Occipital lobe (tissue), 2 donors: ENCODE data around the gene LRMDA. TPM values are rescaled to one million over a fixed set of nuclear protein-coding genes. Genes with fewer than 3 reads are reported as not detected.

ENCODE experiments used
- DNase-seq: peaks from one replicate; lab custom pipeline; 2025; lab: John Stamatoyannopoulos, UW
- total RNA-seq: library from RNA; depleted of rRNA; stranded (reverse); fragments of >200 nt; gene quantifications from one replicate; pipeline ENCODE4 v1.2.3, GENCODE V29; 2014

The LRMDA gene
- total RNA-seq, 1 donor from 2014 or later = 0.62 TPM

DNA sequence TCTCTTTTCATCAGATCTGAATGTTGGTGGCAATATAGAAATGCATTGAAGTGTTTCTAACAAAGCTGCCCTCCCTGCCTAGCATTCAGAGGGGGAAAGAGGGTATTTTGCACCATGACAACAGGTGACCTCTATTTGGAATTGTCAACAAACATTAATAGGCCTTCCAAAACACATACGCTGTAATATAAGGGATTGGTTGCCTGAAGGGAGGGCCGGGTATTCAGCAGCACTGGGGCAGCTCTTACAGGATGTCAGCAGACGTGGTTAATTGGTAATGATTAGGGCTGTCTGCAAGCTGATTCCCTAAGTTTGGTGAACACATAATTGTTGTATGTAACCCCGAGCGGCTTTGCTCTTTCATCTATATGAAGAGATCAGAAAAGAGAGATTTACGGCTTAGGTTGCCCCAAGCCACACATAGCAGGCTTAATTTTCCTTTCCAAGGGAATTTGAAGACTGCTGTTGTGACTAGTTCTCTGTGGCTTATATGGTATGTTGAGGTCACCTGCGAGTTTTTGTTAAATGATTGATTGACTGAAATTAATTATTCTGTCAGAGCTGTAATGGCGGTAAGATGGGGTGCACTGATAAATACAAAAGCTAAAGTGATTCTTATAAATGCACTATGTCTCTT lies 759.3 kb downstream of the LRMDA start:
- no peak for DNase-seq

GRCh38 chr10:76191336-76191735 lies 759.9 kb downstream of the LRMDA start:
- DNase-seq = no peak

GRCh38 chr10:76192151-76192550 lies 760.7 kb downstream of the LRMDA start:
- no peak for DNase-seq

- DNase-seq = no peak
Measured at GRCh38 chr10:76192694-76193320, 761.4 kb downstream of the LRMDA start.

- DNase-seq = no peak
Measured at GRCh38 chr10:76195654-76196390, 764.4 kb downstream of the LRMDA start.

GRCh38 chr10:76197293-76197692 lies 765.9 kb downstream of the LRMDA start:
- DNase-seq = no peak

DNA sequence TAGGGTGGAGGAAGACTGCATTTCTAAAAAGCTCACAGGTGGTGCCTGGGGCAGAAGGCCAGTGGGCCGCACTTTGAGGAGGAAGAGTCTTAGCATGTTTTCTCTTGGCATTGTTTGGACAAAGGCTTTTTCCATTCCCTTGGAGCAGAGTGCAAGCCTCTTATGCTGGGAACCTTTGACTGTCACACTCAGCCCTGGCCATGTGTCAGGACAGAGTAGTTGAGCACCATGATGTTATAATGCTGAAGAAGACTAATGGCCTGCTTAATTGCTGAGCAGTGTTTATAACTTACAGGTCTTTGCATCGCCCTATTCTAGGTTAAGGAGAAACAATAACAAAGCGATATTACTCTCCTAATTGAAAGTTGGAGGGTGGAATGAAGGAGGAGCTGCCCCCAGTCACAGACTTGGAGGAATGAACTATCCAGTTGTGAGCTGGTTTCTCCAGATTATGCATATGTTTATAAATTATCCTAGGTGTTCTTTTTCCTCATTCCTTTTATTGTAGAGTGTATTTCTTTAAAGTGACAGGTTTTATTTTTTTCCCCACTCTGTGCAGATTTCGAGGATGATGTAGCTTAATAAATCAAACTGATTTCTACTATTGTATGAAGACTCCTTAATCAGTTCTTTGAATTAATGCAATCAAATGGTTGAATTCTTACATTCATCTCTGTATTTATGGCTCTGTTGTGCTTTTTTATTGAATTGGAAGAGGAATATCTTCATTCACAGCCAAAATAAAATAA lies 767.0 kb downstream of the LRMDA start:
- DNase-seq = no peak

DNA sequence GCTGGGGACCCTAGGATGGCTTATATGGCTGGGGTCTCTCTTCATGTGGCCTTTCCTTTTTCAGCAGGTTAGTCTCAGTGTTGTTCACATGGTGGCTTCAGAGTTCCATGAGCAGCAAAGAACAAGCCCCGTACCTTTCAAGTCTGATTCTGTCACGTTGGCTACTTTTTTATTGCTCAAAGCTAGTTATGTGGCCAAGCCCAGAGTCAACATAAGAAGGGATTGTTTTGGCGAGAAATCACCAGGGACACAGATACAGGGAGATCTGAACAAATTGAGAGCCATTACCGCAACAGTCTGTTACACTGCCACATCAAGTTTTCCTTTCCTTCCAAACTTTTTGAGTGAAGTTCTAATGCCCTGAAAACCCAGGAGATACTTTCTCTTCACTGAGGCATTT lies 770.5 kb downstream of the LRMDA start:
- DNase-seq = no peak

DNA sequence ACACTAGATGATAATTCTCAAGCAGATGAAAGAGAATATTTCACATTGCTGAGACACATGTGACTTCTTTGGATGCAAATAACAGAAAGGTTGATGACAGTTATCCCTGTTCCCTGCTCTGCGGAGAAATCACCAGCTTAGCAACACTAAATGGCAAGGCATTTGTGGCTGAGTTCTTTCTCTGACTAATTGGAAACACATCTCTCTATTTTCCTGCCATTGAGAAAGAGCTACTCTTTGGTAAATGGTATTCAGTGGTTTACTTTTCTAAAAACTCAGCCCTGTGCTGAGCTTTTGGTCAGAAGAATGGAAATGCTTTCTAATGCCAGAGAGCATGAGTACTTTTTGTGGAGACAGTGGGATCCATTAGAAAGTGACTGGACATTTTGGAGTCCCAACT lies 771.4 kb downstream of the LRMDA start:
- no peak for DNase-seq

DNA sequence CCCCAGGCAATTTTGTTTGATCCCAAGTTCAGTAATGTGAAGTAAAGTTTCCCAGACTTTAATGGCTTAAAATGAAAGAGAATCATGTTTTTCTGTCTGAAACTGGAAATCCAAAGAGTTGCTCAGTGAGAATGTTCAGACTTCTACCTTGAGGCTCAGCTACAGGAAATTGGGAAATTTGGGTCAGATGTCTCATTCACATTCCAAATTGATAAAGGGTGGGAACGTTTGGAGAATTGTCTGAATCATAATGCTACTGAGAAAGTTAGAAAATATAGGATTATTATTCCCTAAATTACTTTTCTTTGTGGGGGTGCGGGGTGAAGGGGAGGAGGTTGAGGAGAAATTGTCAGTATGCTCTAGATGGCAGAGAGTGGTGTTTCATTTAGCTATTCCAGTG lies 773.9 kb downstream of the LRMDA start:
- DNase-seq = no peak

GRCh38 chr10:76206797-76207352 lies 775.5 kb downstream of the LRMDA start:
- no peak for DNase-seq

GRCh38 chr10:76209135-76209534 lies 777.7 kb downstream of the LRMDA start:
- no peak for DNase-seq

DNA sequence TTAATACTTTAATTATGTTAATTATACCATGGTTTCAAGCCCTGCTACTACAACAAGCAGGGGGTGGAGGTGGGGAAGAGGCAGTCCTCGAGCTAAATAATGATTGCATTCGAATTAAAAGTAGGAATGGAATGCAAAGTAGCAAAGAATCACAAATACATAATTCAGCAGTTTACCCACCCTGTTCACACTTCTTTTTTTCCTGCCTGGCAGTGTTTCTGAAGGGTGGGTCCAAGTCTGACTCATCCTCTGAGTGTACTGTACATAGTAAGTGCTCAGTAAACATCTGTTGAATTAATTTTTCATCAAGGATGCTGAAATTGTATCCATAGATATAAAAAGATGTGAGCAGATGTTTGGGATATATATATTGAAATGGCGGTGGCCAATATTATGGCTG lies 778.8 kb downstream of the LRMDA start:
- DNase-seq = no peak

DNA sequence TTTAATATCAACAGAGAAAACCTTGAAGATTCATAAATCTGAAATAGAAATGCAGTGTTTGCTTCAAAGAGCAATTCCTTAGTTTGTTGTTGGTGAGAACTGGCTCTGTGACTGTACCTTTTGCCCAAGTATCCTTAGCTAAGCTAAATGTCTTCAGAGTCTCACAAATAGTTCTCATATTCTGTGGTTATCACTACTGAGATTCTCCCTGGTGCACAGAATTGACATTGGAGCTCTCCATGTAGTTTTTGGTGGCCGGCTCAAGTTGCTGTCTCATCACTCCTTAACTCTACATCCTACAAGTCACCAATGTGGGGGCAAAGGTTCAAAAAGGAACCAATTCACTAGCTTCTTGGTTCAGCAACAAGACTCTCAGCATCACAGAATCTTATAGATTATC lies 780.3 kb downstream of the LRMDA start:
- DNase-seq = no peak

- no peak for DNase-seq
Measured at GRCh38 chr10:76213876-76214275, 782.5 kb downstream of the LRMDA start.

GRCh38 chr10:76218035-76218434 lies 786.6 kb downstream of the LRMDA start:
- no peak for DNase-seq

DNA sequence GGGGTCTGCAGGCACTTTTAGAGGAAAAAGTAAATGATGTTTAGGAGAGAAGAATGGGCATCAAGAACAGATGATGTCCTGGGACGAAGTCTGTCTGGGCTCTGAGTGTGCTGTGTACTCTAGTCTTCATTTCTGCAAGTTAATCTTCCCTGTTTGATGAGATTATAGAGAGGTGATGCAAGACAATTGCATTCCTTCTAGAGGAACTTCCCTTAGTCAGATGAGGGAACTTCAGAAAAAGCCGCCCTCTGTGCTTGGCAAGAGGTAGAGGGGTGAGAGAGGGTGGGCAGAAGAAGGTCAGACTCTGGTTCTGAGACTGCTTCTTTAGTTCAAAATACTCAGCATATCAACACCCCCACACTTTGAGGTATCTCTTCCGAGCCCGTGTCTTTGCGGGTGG lies 797.9 kb downstream of the LRMDA start:
- no peak for DNase-seq

DNA sequence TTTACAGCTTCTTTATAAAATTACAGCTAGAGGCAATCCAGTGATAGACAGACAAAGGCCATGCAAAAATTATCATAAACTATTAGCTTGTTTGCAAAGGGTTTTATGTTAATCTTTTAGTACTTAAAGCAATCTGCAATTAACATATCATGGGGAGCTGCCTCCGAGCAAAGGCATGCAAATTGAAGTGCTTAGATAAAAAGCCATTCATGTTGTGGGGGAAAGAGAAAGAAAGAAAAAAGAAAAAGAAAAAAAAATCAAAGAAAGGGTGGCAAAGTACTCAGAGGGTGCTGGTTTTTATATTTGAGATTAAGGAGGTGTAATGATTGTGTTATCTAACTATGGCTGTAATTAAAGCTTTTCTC lies 799.5 kb downstream of the LRMDA start:
- no peak for DNase-seq

GRCh38 chr10:76231286-76231934 lies 800.0 kb downstream of the LRMDA start:
- DNase-seq = no peak

DNA sequence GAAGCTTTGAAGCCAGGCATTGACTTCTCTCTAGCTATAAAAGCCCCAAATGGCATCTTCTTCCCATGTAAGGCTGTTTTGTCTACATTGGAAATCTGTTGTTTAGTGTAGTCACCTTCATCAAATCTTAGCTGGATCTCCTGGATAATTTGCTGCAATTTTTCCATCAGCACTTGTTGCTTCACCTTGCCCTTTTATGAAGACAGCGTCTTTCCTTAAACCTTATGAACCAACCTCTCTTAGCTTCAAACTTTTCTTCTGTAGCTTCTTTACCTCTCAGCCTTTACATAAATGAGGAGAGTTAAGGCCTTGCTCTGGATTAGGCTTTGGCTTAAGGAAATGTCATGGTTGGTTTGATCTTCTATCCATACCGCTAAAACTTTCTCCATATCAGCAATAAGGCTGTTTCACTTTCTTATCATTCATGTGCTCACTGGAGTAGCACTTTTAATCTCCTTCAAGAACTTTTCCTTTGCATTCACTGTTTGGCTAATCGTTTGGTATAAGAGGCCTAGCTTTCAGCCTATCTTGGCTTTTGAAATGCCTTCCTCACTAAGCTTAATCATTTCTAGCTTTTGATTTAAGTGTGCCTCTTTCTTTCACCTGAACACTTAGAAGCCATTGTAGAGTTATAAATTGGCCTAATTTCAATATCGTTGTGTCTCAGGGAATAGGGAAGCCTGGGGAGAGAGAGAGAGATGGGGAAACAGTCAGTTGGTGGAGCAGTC lies 803.2 kb downstream of the LRMDA start:
- DNase-seq = no peak

GRCh38 chr10:76236356-76236755 lies 804.9 kb downstream of the LRMDA start:
- DNase-seq = no peak
